ENCODE data around the gene PKN3. TPM values are rescaled to one million over a fixed set of nuclear protein-coding genes. Genes with fewer than 3 reads are reported as not detected.
"Not testable (repeated sequence)": the region's sequence is repeated elsewhere in the genome, so short reads cannot be mapped to it uniquely, and the experiment has no call there.

The PKN3 gene
- total RNA-seq, 2 experiments from 2014 or later = 0.95 to 1.9 TPM

GRCh38 chr9:128689820-128690683 is 12.3 kb upstream of the PKN3 start:
- intact Hi-C loops (cut with DNase I, micrococcal nuclease) = loop anchor here (1.0 to 5.0 kb wide), 6 partner anchors 32 to 367 kb away; partner anchors contain the start of genes DYNC2I2 (in 2 of the 2), ZDHHC12 (in 2 of the 2), COQ4 (in 1 of the 2) and TRUB2 (in 1 of the 2)
- Histone ChIP-seq H3K4me3 (ENCODE audit: low read length) (peak overlapping the region; percentile 89), H3K36me3 (ENCODE audit: insufficient read depth, low read length) (peaks cover 38% of the 10 kb centered on the region), H3K9me3 (ENCODE audit: control insufficient read depth in 1 of 2, insufficient read depth in 1 of 2, low read length in 2 of 2) (no peaks in the 10 kb centered on the region), H3K27me3 (ENCODE audit: control insufficient read depth in 1 of 2, insufficient read depth in 2 of 2, low read length in 2 of 2) (no peaks in the 10 kb centered on the region), H3K4me1 (ENCODE audit: insufficient read depth, low read length) (peaks cover 44% of the 10 kb centered on the region), H3K27ac (ENCODE audit: low read depth in 1 of 2, low read length in 2 of 2) (peak overlapping the region; percentile 48 to 72)
- peak; percentile 19 for ATAC-seq (ENCODE audit: poor library complexity)
- no peak for TF ChIP-seq CTCF (IDR thresholded peaks at IDR 0.05)
- Mint-ChIP-seq H3K27me3 (no peaks in the 10 kb centered on the region), H3K27ac (peak overlapping the region; percentile 94), H3K36me3 (ENCODE audit: low read depth) (peaks cover 49% of the 10 kb centered on the region), H3K4me1 (ENCODE audit: low read depth) (peaks cover 46% of the 10 kb centered on the region), H3K9me3 (no peaks in the 10 kb centered on the region), H3K4me3 (peak overlapping the region; percentile 100)
- CTCF ChIA-PET = interaction anchor here (1.1 kb wide), 1 partner anchor 12 kb away, joined by 4 read pairs; the partner anchor contains the start of gene PKN3
- DNase-seq = peak in 13 of 14 experiments; percentile 38 to 86 (median 57)
- POLR2A ChIA-PET = interaction anchor here (0.6 to 3.9 kb wide), 14 partner anchors 10 to 319 kb away, joined by 3 to 33 read pairs (median 6); partner anchors contain the start of genes ENDOG, GLE1, PKN3 and URM1

- POLR2A ChIA-PET = interaction anchor here (0.7 to 3.9 kb wide), 6 partner anchors 11 to 186 kb away, joined by 3 to 33 read pairs (median 11); partner anchors contain the start of genes GLE1, PKN3, ZDHHC12 and ZER1
Measured at GRCh38 chr9:128690684-128691034, 11.6 kb upstream of the PKN3 start.

GRCh38 chr9:128693738-128694137 is 8.6 kb upstream of the PKN3 start:
- not testable (repeated sequence) for H3K27me3 Mint-ChIP-seq, H3K4me3 Mint-ChIP-seq
- peaks cover 53% of the 10 kb centered on the region for H3K36me3 ChIP-seq (ENCODE audit: insufficient read depth, low read length)

More at GRCh38 chr9:128690684-128691034, 11.6 kb upstream of the PKN3 start:
- Mint-ChIP-seq H3K27me3 (no peaks in the 10 kb centered on the region), H3K4me1 (ENCODE audit: low read depth) (peaks cover 40% of the 10 kb centered on the region), H3K9me3 (no peaks in the 10 kb centered on the region), H3K4me3 (peak overlapping the region; percentile 100), H3K36me3 (ENCODE audit: low read depth) (peaks cover 55% of the 10 kb centered on the region), H3K27ac (peak overlapping the region; percentile 94)
- intact Hi-C loops (cut with DNase I, micrococcal nuclease) = loop anchor here (1.0 to 2.0 kb wide), 2 partner anchors 34 to 81 kb away; partner anchors contain the start of genes ZDHHC12 (in 1 of the 2) and ZER1 (in 1 of the 2)
- Histone ChIP-seq H3K4me1 (ENCODE audit: insufficient read depth, low read length) (peaks cover 38% of the 10 kb centered on the region), H3K36me3 (ENCODE audit: insufficient read depth, low read length) (peaks cover 41% of the 10 kb centered on the region), H3K27ac (ENCODE audit: low read depth in 1 of 2, low read length in 2 of 2) (peak overlapping the region; percentile 48 to 72), H3K4me3 (ENCODE audit: low read length) (peak overlapping the region; percentile 89), H3K27me3 (ENCODE audit: control insufficient read depth in 1 of 2, insufficient read depth in 2 of 2, low read length in 2 of 2) (no peaks in the 10 kb centered on the region), H3K9me3 (ENCODE audit: control insufficient read depth in 1 of 2, insufficient read depth in 1 of 2, low read length in 2 of 2) (no peaks in the 10 kb centered on the region)
- CTCF ChIA-PET = interaction anchor here (2.2 kb wide), 1 partner anchor 11 kb away, joined by 5 read pairs; the partner anchor contains the start of gene PKN3
- TF ChIP-seq CTCF (IDR thresholded peaks at IDR 0.05) = no peak
- ATAC-seq (ENCODE audit: poor library complexity) = no peak
- no peak for DNase-seq

More at GRCh38 chr9:128693738-128694137, 8.6 kb upstream of the PKN3 start:
- H3K27me3 ChIP-seq (ENCODE audit: control insufficient read depth in 1 of 2, insufficient read depth in 2 of 2, low read length in 2 of 2); H3K4me1 ChIP-seq (ENCODE audit: insufficient read depth, low read length); H3K4me3 ChIP-seq (ENCODE audit: low read length); H3K27ac Mint-ChIP-seq; intact Hi-C loops (cut with DNase I, micrococcal nuclease); H3K27ac ChIP-seq (ENCODE audit: low read depth in 1 of 2, low read length in 2 of 2); H3K9me3 Mint-ChIP-seq; DNase-seq; H3K9me3 ChIP-seq (ENCODE audit: control insufficient read depth in 1 of 2, insufficient read depth in 1 of 2, low read length in 2 of 2); ATAC-seq (ENCODE audit: poor library complexity): not testable (repeated sequence)
- POLR2A ChIA-PET = interaction anchor here (0.5 to 1.3 kb wide), 5 partner anchors 8 to 801 kb away, joined by 3 to 4 read pairs (median 3); partner anchors contain the start of genes PKN3, SPOUT1, ZDHHC12 and ZER1
- Mint-ChIP-seq H3K36me3 (ENCODE audit: low read depth) (peaks cover 65% of the 10 kb centered on the region), H3K4me1 (ENCODE audit: low read depth) (peaks cover 23% of the 10 kb centered on the region)
- CTCF ChIA-PET = interaction anchor here (1.0 to 1.5 kb wide), 2 partner anchors 8 to 46 kb away, joined by 3 to 6 read pairs; partner anchors contain the start of gene PKN3

Measured in CD4-positive, alpha-beta T cell (primary cell).